HEK293 (cell line): ENCODE measurements around the gene DYNC1LI1.

Experiments used
- CTCF ChIA-PET: fragments of 350-600 bp; formaldehyde crosslinking; extraction: SDS; loops from one replicate; lab custom pipeline; 2021; ENCODE audit warnings: antibody characterized with exemption; lab: Yijun Ruan, JAX
- POLR2A ChIA-PET: fragments of 300-600 bp; formaldehyde crosslinking; extraction: SDS; loops from one replicate; lab custom pipeline; 2020; ENCODE audit warnings: antibody characterized with exemption, inconsistent platforms; lab: Yijun Ruan, JAX
- H3K27ac ChIP-seq: fragments of 200-500 bp; sonication (Bioruptor generic); 2 replicates; pipeline ENCODE4 v1.5.1; 2014; ENCODE audit warnings: low read depth, low read length, control low read depth, inconsistent platforms; ENCODE audit errors: extremely low read depth
- H3K36me3 ChIP-seq, 2 experiments: fragments of 200-500 bp in 1 of 2; sonication (Bioruptor generic) in 1 of 2; 1 replicate in 1 of 2; 2 replicates in 1 of 2; pipeline ENCODE4 v1.5.1; 2014 to 2017; ENCODE audit warnings: inconsistent platforms in 2 of 2, low read length in 2 of 2; ENCODE audit not compliant: control insufficient read depth in 2 of 2, insufficient read depth in 1 of 2
- H3K4me1 ChIP-seq: fragments of 200-500 bp; sonication (Bioruptor generic); 2 replicates; pipeline ENCODE4 v1.5.1; 2014; ENCODE audit warnings: mild to moderate bottlenecking, low read length, inconsistent platforms; ENCODE audit not compliant: control insufficient read depth, insufficient read depth
- H3K4me3 ChIP-seq: 2 replicates; pipeline ENCODE4 v1.5.1; 2011; ENCODE audit warnings: low read depth, mild to moderate bottlenecking, control low read depth, low read length, moderate library complexity
- H3K9me3 ChIP-seq: fragments of 200-500 bp; sonication (Bioruptor generic); 2 replicates; pipeline ENCODE4 v1.5.1; 2014; ENCODE audit warnings: low read depth, low read length, inconsistent platforms; ENCODE audit not compliant: control insufficient read depth, insufficient read depth
- GLI2 ChIP-seq: fragments of 450-650 bp; formaldehyde crosslinking; IDR thresholded peaks from 2 replicates; pipeline ENCODE4; 2017; ENCODE audit warnings: missing biosample characterization, missing genetic modification characterization, low read depth, borderline replicate concordance
- HOXC10 ChIP-seq: sonication (generic); formaldehyde crosslinking; IDR thresholded peaks from 2 replicates; pipeline ENCODE4 v1.8.1; 2023; ENCODE audit warnings: mild to moderate bottlenecking, missing genetic modification reagents
- PRDM1 ChIP-seq: fragments of 450-650 bp; formaldehyde crosslinking; IDR thresholded peaks from 2 replicates; pipeline ENCODE4; 2016; ENCODE audit warnings: missing biosample characterization, missing genetic modification characterization
- REPIN1 ChIP-seq: fragments of 450-650 bp; formaldehyde crosslinking; IDR thresholded peaks from 2 replicates; pipeline ENCODE4 v1.5.1; 2017; ENCODE audit warnings: missing biosample characterization, missing genetic modification characterization, low read depth
- TCF7L2 ChIP-seq: IDR thresholded peaks from 2 replicates; pipeline ENCODE4 v1.6.1; 2011; ENCODE audit warnings: low read depth, mild to moderate bottlenecking, inconsistent platforms, low read length, moderate library complexity, borderline replicate concordance
- ZBTB20 ChIP-seq: fragments of 450-650 bp; formaldehyde crosslinking; IDR thresholded peaks from 2 replicates; pipeline ENCODE4 v1.5.1; 2016; ENCODE audit warnings: missing biosample characterization, missing genetic modification characterization
- ZBTB48 ChIP-seq: fragments of 450-650 bp; formaldehyde crosslinking; IDR thresholded peaks from 2 replicates; pipeline ENCODE4 v1.5.1; 2016; ENCODE audit warnings: missing biosample characterization, missing genetic modification characterization
- ZFP69B ChIP-seq: fragments of 450-650 bp; formaldehyde crosslinking; IDR thresholded peaks from 2 replicates; pipeline ENCODE4 v1.5.1; 2016; ENCODE audit warnings: missing biosample characterization, missing genetic modification characterization
- ZNF133 ChIP-seq: fragments of 450-650 bp; formaldehyde crosslinking; IDR thresholded peaks from 2 replicates; pipeline ENCODE4 v1.5.1; 2016; ENCODE audit warnings: missing biosample characterization, missing genetic modification characterization
- ZNF169 ChIP-seq: fragments of 450-650 bp; formaldehyde crosslinking; IDR thresholded peaks from 2 replicates; pipeline ENCODE4 v1.5.1; 2016; ENCODE audit warnings: missing biosample characterization, missing genetic modification characterization
- ZNF19 ChIP-seq: fragments of 450-650 bp; formaldehyde crosslinking; IDR thresholded peaks from 2 replicates; pipeline ENCODE4; 2016; ENCODE audit warnings: missing biosample characterization, missing genetic modification characterization, low read depth
- ZNF214 ChIP-seq: fragments of 450-650 bp; formaldehyde crosslinking; IDR thresholded peaks from 2 replicates; pipeline ENCODE4 v1.5.1; 2017; ENCODE audit warnings: missing biosample characterization, mild to moderate bottlenecking, missing genetic modification characterization, borderline replicate concordance
- ZNF221 ChIP-seq: fragments of 450-650 bp; formaldehyde crosslinking; IDR thresholded peaks from 2 replicates; pipeline ENCODE4 v1.5.1; 2017; ENCODE audit warnings: missing biosample characterization, missing genetic modification characterization, borderline replicate concordance
- ZNF223 ChIP-seq: fragments of 450-650 bp; formaldehyde crosslinking; IDR thresholded peaks from 2 replicates; pipeline ENCODE4 v1.5.1; 2016; ENCODE audit warnings: missing biosample characterization, missing genetic modification characterization
- ZNF23 ChIP-seq: fragments of 450-650 bp; formaldehyde crosslinking; IDR thresholded peaks from 2 replicates; pipeline ENCODE4 v1.5.1; 2016; ENCODE audit warnings: missing biosample characterization, missing genetic modification characterization, borderline replicate concordance
- ZNF248 ChIP-seq: fragments of 450-650 bp; formaldehyde crosslinking; IDR thresholded peaks from 2 replicates; pipeline ENCODE4 v1.5.1; 2017; ENCODE audit warnings: missing biosample characterization, missing genetic modification characterization
- ZNF335 ChIP-seq: fragments of 450-650 bp; formaldehyde crosslinking; conservative IDR thresholded peaks from 2 replicates; pipeline ENCODE4 v1.5.1; 2016; ENCODE audit warnings: missing biosample characterization, missing genetic modification characterization
- ZNF354C ChIP-seq: fragments of 450-650 bp; formaldehyde crosslinking; IDR thresholded peaks from 2 replicates; pipeline ENCODE4 v1.5.1; 2016; ENCODE audit warnings: missing biosample characterization, missing genetic modification characterization, low read depth, borderline replicate concordance
- ZNF37A ChIP-seq: fragments of 450-650 bp; IDR thresholded peaks from 2 replicates; pipeline ENCODE4 v1.5.1; 2018; ENCODE audit warnings: missing biosample characterization, missing genetic modification characterization
- ZNF544 ChIP-seq: fragments of 450-650 bp; formaldehyde crosslinking; IDR thresholded peaks from 2 replicates; pipeline ENCODE4 v1.5.0; 2017; ENCODE audit warnings: missing biosample characterization, missing genetic modification characterization
- ZNF610 ChIP-seq: fragments of 450-650 bp; formaldehyde crosslinking; IDR thresholded peaks from 2 replicates; pipeline ENCODE4 v1.5.1; 2016; ENCODE audit warnings: missing biosample characterization, missing genetic modification characterization, borderline replicate concordance
- ZNF626 ChIP-seq: fragments of 450-650 bp; sonication (Bioruptor Pico); formaldehyde crosslinking; IDR thresholded peaks from 2 replicates; pipeline ENCODE4 v1.5.1; 2018; ENCODE audit warnings: missing biosample characterization, missing genetic modification characterization, inconsistent platforms
- ZNF629 ChIP-seq: fragments of 450-650 bp; formaldehyde crosslinking; IDR thresholded peaks from 2 replicates; pipeline ENCODE4 v1.5.1; 2017; ENCODE audit warnings: missing biosample characterization, missing genetic modification characterization
- ZNF658 ChIP-seq: fragments of 450-650 bp; formaldehyde crosslinking; IDR thresholded peaks from 2 replicates; pipeline ENCODE4; 2016; ENCODE audit warnings: missing biosample characterization, missing genetic modification characterization
- ZNF707 ChIP-seq: fragments of 450-650 bp; formaldehyde crosslinking; IDR thresholded peaks from 2 replicates; pipeline ENCODE4 v1.5.1; 2016; ENCODE audit warnings: missing biosample characterization, missing genetic modification characterization
- ZNF747 ChIP-seq: fragments of 450-650 bp; formaldehyde crosslinking; IDR thresholded peaks from 2 replicates; pipeline ENCODE4 v1.5.1; 2016; ENCODE audit warnings: missing biosample characterization, missing genetic modification characterization
- ZNF768 ChIP-seq: fragments of 450-650 bp; formaldehyde crosslinking; IDR thresholded peaks from 2 replicates; pipeline ENCODE4 v1.5.1; 2018; ENCODE audit warnings: missing biosample characterization, mild to moderate bottlenecking, missing genetic modification characterization
- ZSCAN16 ChIP-seq: fragments of 450-650 bp; formaldehyde crosslinking; IDR thresholded peaks from 2 replicates; pipeline ENCODE4 v1.5.1; 2016; ENCODE audit warnings: missing biosample characterization, missing genetic modification characterization
- ZSCAN23 ChIP-seq: fragments of 450-650 bp; formaldehyde crosslinking; IDR thresholded peaks from 2 replicates; pipeline ENCODE4 v1.5.1; 2016; ENCODE audit warnings: missing biosample characterization, missing genetic modification characterization
- TF ChIP-seq, protein P1 (sequence below): fragments of 450-650 bp; formaldehyde crosslinking; IDR thresholded peaks from 2 replicates; pipeline ENCODE4 v1.5.1; 2017; ENCODE audit warnings: missing biosample characterization, missing genetic modification characterization
- TF ChIP-seq, protein P2 (sequence below): fragments of 450-650 bp; formaldehyde crosslinking; IDR thresholded peaks from 2 replicates; pipeline ENCODE4 v1.5.1; 2016; ENCODE audit warnings: missing biosample characterization, missing genetic modification characterization

The DYNC1LI1 gene

GRCh38 chr3:32592011-32592410 lies 21.4 kb upstream of the DYNC1LI1 start:
- ChIA-PET POLR2A (no interaction called here), CTCF (no interaction called here)
- Histone ChIP-seq H3K27ac (no peak overlapping the region), H3K4me1 (no peaks in the 10 kb centered on the region), H3K36me3 (no peaks in the 10 kb centered on the region), H3K9me3 (no peaks in the 10 kb centered on the region), H3K4me3 (no peak overlapping the region)
- TF ChIP-seq ZNF221 (tag by site-specific recombination) (no peak), ZNF707 (tag by site-specific recombination) (no peak), TCF7L2 (no peak), ZNF335 (tag by site-specific recombination) (peak; percentile 58; the same call in 1 of the 2 replicates)

DNA sequence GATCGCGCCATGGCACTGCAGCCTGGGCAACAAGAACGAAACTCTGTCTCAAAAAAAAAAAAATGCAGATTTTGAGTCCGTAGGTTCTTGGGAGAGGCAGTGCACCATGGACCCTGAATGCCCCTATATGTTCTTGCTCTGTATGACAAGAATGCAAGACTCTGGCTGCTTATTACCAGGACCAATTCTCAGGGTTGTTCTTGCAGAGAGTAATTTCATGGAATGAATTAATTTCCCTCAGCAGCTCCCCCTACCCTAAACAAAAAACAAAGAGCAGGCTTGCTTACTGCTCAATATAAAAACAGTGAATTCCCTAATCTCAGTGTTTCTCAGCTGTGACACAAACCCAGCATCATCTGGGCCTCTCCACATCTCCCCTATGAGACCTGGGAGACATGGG lies 20.5 kb upstream of the DYNC1LI1 start:
- H3K4me1 ChIP-seq, result no peaks in the 10 kb centered on the region
- H3K4me3 ChIP-seq, result no peak overlapping the region
- no peak for TF ChIP-seq ZNF626 (tag by site-specific recombination)
- no peak for TF ChIP-seq PRDM1 (tag by site-specific recombination)
- no peak for TF ChIP-seq ZNF23 (tag by site-specific recombination)
- TF ChIP-seq ZNF169 (tag by site-specific recombination), result no peak
- TF ChIP-seq ZNF248, result no peak
- no peak for TF ChIP-seq ZNF610 (tag by site-specific recombination)
- ChIA-PET POLR2A (no interaction called here), CTCF (no interaction called here)
- no peak overlapping the region for H3K27ac ChIP-seq
- no peaks in the 10 kb centered on the region for H3K36me3 ChIP-seq
- no peaks in the 10 kb centered on the region for H3K9me3 ChIP-seq

GRCh38 chr3:32586356-32586755 lies 15.7 kb upstream of the DYNC1LI1 start:
- Histone ChIP-seq H3K27ac (no peak overlapping the region), H3K4me1 (no peaks in the 10 kb centered on the region), H3K36me3 (no peaks in the 10 kb centered on the region), H3K9me3 (no peaks in the 10 kb centered on the region), H3K4me3 (no peak overlapping the region)
- ChIA-PET POLR2A (no interaction called here), CTCF (no interaction called here)
- TF ChIP-seq ZNF629, result no peak
- no peak for TF ChIP-seq ZNF768 (tag by site-specific recombination)
- no peak for TF ChIP-seq GLI2 (tag by site-specific recombination)
- no peak for TF ChIP-seq ZFP69B (tag by site-specific recombination)
- TF ChIP-seq ZNF214 (tag by site-specific recombination), result no peak
- TF ChIP-seq ZSCAN23 (tag by site-specific recombination), result no peak
- no peak for TF ChIP-seq ZNF223 (tag by site-specific recombination)
- TF ChIP-seq ZSCAN16, result no peak
- TF ChIP-seq ZNF544 (tag by site-specific recombination), result no peak
- TF ChIP-seq ZNF133 (tag by site-specific recombination), result no peak
- TF ChIP-seq ZNF19 (tag by site-specific recombination), result no peak
- no peak for TF ChIP-seq ZNF747 (tag by site-specific recombination)
- TF ChIP-seq ZBTB48 (tag by site-specific recombination), result no peak

GRCh38 chr3:32584660-32585059 lies 14.0 kb upstream of the DYNC1LI1 start:
- Histone ChIP-seq H3K4me1 (no peaks in the 10 kb centered on the region), H3K4me3 (no peak overlapping the region), H3K27ac (no peak overlapping the region), H3K36me3 (no peaks in the 10 kb centered on the region), H3K9me3 (no peaks in the 10 kb centered on the region)
- CTCF ChIA-PET, result no interaction called here
- POLR2A ChIA-PET, result no interaction called here
- TF ChIP-seq REPIN1 (tag by site-specific recombination) (no peak), ZNF658 (no peak), ZNF248 (no peak), ZNF354C (tag by site-specific recombination) (no peak), ZNF37A (no peak), ZBTB20 (tag by site-specific recombination) (no peak), HOXC10 (CRISPR knock-in tag) (no peak), ZNF23 (tag by site-specific recombination) (no peak)
- TF ChIP-seq, protein P1, sequence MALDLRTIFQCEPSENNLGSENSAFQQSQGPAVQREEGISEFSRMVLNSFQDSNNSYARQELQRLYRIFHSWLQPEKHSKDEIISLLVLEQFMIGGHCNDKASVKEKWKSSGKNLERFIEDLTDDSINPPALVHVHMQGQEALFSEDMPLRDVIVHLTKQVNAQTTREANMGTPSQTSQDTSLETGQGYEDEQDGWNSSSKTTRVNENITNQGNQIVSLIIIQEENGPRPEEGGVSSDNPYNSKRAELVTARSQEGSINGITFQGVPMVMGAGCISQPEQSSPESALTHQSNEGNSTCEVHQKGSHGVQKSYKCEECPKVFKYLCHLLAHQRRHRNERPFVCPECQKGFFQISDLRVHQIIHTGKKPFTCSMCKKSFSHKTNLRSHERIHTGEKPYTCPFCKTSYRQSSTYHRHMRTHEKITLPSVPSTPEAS (tag by site-specific recombination), result no peak
- TF ChIP-seq, protein P2, sequence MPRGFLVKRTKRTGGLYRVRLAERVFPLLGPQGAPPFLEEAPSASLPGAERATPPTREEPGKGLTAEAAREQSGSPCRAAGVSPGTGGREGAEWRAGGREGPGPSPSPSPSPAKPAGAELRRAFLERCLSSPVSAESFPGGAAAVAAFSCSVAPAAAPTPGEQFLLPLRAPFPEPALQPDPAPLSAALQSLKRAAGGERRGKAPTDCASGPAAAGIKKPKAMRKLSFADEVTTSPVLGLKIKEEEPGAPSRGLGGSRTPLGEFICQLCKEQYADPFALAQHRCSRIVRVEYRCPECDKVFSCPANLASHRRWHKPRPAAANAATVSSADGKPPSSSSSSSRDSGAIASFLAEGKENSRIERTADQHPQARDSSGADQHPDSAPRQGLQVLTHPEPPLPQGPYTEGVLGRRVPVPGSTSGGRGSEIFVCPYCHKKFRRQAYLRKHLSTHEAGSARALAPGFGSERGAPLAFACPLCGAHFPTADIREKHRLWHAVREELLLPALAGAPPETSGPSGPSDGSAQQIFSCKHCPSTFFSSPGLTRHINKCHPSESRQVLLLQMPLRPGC (tag by site-specific recombination), result no peak
